Kidney (tissue), 14 donors: ENCODE measurements around the gene NUDT16L1. TPM values are rescaled to one million over a fixed set of nuclear protein-coding genes. Genes with fewer than 3 reads are reported as not detected.

Source experiments
- DNase-seq, 5 donors: peaks; one replicate each; pipeline ENCODE4 v3.0.0-alpha.2; 2013 to 2020
- FAIRE-seq: peaks from 2 replicates; lab custom pipeline; 2012; peaks lifted over from hg19 to GRCh38; lab: Jason Lieb, UNC
- H3K27ac ChIP-seq, 2 donors: one replicate each; pipeline ENCODE4 v1.7.0; 2013; ENCODE audit warnings: low read depth in 2 of 2, low read length in 2 of 2, inconsistent platforms in 1 of 2
- H3K27me3 ChIP-seq: one replicate; pipeline ENCODE4 v1.7.1; 2013; ENCODE audit warnings: low read length, inconsistent platforms; ENCODE audit not compliant: control insufficient read depth, insufficient read depth
- H3K36me3 ChIP-seq, 3 donors: one replicate each; pipeline versions ENCODE4 v1.7.0 to v1.7.1; 2013; ENCODE audit warnings: low read length in 3 of 3, control low read depth in 1 of 3, inconsistent platforms in 1 of 3; ENCODE audit not compliant: insufficient read depth in 3 of 3, control insufficient read depth in 2 of 3
- H3K4me1 ChIP-seq, 3 donors: one replicate each; pipeline versions ENCODE4 v1.7.0 to v1.7.1; 2013; ENCODE audit warnings: low read length in 3 of 3, inconsistent platforms in 1 of 3, low read depth in 1 of 3; ENCODE audit not compliant: control insufficient read depth in 2 of 3, insufficient read depth in 2 of 3
- H3K4me3 ChIP-seq, 3 donors: one replicate each; pipeline versions ENCODE4 v1.7.0 to v1.8.1; 2013; ENCODE audit warnings: low read length in 3 of 3, control low read depth in 1 of 3, inconsistent platforms in 1 of 3
- H3K9ac ChIP-seq, 3 donors: one replicate each; pipeline versions ENCODE4 v1.7.0 to v1.7.1; 2013; ENCODE audit warnings: low read length in 3 of 3, control low read depth in 1 of 3, inconsistent platforms in 1 of 3
- H3K9me3 ChIP-seq, 3 donors: one replicate each; pipeline versions ENCODE4 v1.7.0 to v1.7.1; 2013; ENCODE audit warnings: low read length in 3 of 3, control low read depth in 1 of 3, inconsistent platforms in 1 of 3; ENCODE audit not compliant: control insufficient read depth in 2 of 3, insufficient read depth in 1 of 3
- intact Hi-C: fragments of 100-400 bp; cut with DNase I; formaldehyde crosslinking; loops from one replicate; pipeline ENCODE4 v1.11.1; 2022
- polyA plus RNA-seq: library from polyadenylated mRNA; stranded (reverse); fragments of 350-450 nt; fragmentation: Illumina TruSeq; extraction: RNeasy Lipid Tissue Mini Kit (QIAGEN cat#74804); gene quantifications from one replicate; pipeline ENCODE4 v1.2.3, GENCODE V29; 2014; ENCODE audit warnings: low read depth, low replicate concordance; ENCODE audit not compliant: insufficient read depth
- total RNA-seq: library from RNA; stranded (reverse); fragmentation: NEBNext Ultra II Directional; extraction: Animal tissue kit (Norgen Biotek cat#: 25700); gene quantifications from one replicate; pipeline ENCODE4 v1.2.1, GENCODE V29; 2021
- TF ChIP-seq, protein P1 (sequence below): IDR thresholded peaks from 3 replicates; pipeline ENCODE4 v1.5.1; 2012; ENCODE audit warnings: mild to moderate bottlenecking, moderate library complexity, borderline replicate concordance; ENCODE audit not compliant: insufficient read depth; ENCODE audit errors: extremely low read depth
- donor health status: control.
- donor health status: control.
- donor health status: control.
- donor health status: control.
- donor health status: control.
- donor health status: DM: yes; HTN: yes; CAD: no.
- donor health status: Normal renal cell carcinoma (clear cell type).

The NUDT16L1 gene
- total and polyA plus RNA-seq, 2 donors from 2014 or later, result 30.6 to 69.4 TPM

DNA sequence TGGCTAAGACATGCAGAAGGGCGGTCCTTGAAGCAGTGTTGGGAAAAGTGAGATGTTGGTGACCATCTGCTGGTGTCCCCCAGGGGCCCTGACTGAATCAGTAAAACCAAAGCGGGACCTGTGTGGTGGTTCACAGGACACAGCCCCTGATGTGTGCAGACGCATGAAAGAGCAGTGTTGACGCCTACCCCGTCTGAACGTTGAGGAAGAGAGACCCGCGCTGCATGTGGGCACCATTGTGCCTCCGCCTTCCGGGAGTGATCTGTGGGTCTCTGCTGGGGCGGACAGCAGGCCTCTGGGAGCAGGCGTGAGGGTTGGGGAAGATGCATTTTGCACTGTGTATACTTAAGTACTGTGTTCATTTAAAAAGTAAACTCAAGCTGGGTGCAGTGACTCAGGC is 37.1 kb upstream of the NUDT16L1 start:
- intact Hi-C loops, result no loop called here
- TF ChIP-seq, protein P1, sequence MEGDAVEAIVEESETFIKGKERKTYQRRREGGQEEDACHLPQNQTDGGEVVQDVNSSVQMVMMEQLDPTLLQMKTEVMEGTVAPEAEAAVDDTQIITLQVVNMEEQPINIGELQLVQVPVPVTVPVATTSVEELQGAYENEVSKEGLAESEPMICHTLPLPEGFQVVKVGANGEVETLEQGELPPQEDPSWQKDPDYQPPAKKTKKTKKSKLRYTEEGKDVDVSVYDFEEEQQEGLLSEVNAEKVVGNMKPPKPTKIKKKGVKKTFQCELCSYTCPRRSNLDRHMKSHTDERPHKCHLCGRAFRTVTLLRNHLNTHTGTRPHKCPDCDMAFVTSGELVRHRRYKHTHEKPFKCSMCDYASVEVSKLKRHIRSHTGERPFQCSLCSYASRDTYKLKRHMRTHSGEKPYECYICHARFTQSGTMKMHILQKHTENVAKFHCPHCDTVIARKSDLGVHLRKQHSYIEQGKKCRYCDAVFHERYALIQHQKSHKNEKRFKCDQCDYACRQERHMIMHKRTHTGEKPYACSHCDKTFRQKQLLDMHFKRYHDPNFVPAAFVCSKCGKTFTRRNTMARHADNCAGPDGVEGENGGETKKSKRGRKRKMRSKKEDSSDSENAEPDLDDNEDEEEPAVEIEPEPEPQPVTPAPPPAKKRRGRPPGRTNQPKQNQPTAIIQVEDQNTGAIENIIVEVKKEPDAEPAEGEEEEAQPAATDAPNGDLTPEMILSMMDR, result no peak
- Histone ChIP-seq H3K27me3 (no peaks in the 10 kb centered on the region), H3K9ac (no peak overlapping the region), H3K9me3 (no peaks in the 10 kb centered on the region), H3K4me3 (no peak overlapping the region), H3K36me3 (peaks cover 0 to 23% (median 11%) of the 10 kb centered on the region in 3 donors), H3K27ac (no peak overlapping the region), H3K4me1 (peaks cover 0 to 37% (median 18%) of the 10 kb centered on the region in 3 donors)
- no peak for FAIRE-seq
- no peak for DNase-seq

DNA sequence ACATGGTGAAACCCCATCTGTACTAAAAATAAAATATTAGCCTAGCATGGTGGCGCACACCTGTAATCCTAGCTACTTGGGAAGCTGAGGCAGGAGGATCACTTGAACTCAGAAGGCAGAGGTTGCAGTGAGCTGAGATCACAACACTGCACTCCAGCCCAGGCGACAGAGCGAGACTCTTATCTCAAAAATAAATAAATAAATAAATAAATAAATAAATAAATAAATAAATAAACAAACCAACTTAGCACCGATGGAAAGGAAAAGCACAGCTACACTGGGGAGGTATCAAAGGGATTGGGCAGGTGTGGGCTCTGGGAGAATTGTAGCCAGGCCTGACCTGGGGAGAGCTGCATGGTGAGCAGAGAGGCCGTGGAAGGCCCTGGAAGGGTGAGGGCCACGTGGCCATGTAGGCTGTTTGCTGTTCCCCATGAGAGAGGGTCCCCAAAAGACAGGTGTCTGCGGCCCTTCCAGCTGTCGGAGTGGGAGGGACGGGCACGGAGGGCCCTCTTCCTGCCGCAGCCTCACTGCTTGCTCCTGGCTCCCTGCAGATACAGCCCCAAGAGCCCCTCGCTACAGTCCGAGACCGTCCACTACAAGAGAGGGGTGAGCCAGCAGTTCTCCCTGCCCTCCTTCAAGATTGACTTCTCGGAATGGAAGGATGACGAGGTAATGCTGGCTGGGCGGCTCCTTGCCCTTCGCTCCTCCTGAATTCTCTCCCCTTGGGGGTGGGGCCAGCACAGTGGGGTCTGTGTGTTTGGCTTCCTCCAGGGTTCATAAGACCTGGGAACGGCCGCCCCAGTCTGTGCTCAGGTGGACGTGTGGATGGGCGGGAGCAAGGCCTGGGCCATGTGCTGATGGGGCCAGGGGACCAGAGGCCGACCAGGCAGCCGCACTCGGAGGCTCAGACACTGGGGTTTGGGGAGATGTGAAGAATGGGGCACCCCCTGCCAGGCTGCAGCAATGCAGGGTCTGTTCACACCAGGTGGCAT is 36.4 kb upstream of the NUDT16L1 start:
- peaks cover 0 to 34% (median 18%) of the 10 kb centered on the region in 3 donors for H3K4me1 ChIP-seq
- H3K27ac ChIP-seq, result no peak overlapping the region
- no peak overlapping the region for H3K9ac ChIP-seq
- TF ChIP-seq, protein P1, result no peak
- peaks cover 0 to 23% (median 11%) of the 10 kb centered on the region in 3 donors for H3K36me3 ChIP-seq
- H3K9me3 ChIP-seq, result no peaks in the 10 kb centered on the region
- no peak overlapping the region for H3K4me3 ChIP-seq
- no peak for FAIRE-seq
- no peaks in the 10 kb centered on the region for H3K27me3 ChIP-seq
- DNase-seq, result no peak
- intact Hi-C loops, result no loop called here

DNA sequence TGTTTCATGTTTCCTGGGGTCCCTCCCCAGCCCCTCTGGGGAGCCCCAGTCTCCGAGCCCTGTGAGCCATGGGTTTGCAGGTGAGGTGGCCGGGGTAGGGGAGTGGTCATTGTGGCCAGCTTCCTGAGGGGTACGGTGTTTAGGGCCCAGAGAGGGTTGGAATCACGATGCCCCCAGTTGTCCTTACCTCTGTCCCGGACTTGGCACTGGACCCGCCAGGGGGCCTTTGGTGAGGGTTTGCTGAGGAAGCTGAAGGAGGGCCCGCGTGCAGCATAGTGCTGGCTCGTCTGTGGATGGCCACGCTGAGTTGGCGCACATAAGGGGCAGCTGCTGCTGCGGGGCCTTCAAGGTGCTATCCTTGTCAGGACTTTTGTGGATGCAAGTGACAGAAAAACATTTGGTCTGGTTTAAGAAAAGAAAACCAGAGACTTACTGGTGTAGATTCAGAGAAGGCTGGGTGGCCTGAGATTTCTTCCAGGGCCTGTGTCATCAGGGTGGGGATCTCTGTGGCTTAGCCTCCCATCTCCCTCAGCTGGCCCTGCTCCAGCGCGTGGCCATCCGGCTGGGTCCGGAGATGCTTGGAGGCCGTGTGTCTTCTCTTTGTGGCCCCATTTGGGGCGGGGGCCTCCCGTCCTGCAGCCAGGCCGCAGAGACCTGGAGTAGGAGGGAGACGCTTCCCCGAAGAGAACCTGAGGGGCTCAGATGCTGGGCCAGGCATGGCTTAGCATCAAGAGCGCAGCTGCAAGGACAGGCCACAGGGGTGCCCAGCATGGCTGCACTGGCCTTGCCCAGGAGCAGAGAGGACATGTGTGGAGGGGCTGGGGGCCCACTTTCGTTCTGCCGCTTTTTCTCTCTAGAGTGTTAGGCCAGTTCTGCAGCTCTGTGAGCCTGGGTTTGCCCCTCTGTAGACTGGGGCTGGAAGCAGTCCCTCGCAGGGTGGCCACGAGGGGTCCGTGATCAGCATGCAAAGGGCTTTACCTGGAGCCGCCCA is 33.7 kb upstream of the NUDT16L1 start:
- intact Hi-C loops, result no loop called here
- FAIRE-seq (no peak), DNase-seq (no peak)
- Histone ChIP-seq H3K27me3 (no peaks in the 10 kb centered on the region), H3K4me3 (no peak overlapping the region), H3K36me3 (peaks cover 0 to 17% (median 8%) of the 10 kb centered on the region in 3 donors), H3K9ac (no peak overlapping the region), H3K4me1 (peaks cover 0 to 32% (median 4%) of the 10 kb centered on the region in 3 donors), H3K9me3 (no peaks in the 10 kb centered on the region), H3K27ac (no peak overlapping the region)
- TF ChIP-seq, protein P1, result no peak
